Adipose tissue (tissue), 3 donors: ENCODE data around the gene NCK2. TPM values are rescaled to one million over a fixed set of nuclear protein-coding genes. Genes with fewer than 3 reads are reported as not detected.

ENCODE experiments used
- H3K27ac ChIP-seq: one replicate; pipeline ENCODE4 v1.5.1; 2013; ENCODE audit warnings: low read depth, low read length
- WGBS, 3 donors: extraction: QIAGEN DNeasy Blood & Tissue Kit; methylation state at CpG; one replicate each; pipeline ENCODE4 v1.1.7; 2013; 5-methylcytosine and 5-hydroxymethylcytosine counted together
- polyA plus RNA-seq, 3 donors: library from polyadenylated mRNA; stranded (reverse); fragments of 200-250 nt; gene quantifications; one replicate each; pipeline ENCODE4 v1.2.3, GENCODE V29; 2013
- donor health status: healthy with polysubstance abuse.
- donor health status: Bipolar disorder and iron deficiency.
- donor health status: healthy.

The NCK2 gene
- polyA plus RNA-seq, 3 donors = 26.6 to 30.8 (median 27.2) TPM

DNA sequence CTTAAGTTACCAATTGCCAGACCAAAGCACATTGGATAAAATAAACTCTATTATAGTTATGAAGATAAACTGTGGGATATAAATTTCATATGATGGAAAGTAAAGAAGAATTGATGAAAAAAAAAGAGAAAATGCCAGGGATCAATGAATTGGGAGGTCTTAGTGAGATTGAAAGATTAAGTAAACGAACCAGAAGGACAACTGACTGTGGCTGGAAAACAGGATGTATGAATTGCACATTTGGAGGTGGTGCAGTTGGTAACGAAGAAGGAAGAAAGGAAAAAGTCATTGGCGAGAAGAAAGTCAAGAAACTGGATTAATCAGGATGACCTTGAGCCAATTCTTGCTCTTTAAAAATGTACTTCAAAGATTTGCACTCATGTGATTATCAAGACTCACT, 166.7 kb downstream of the NCK2 start:
- no peak overlapping the region for H3K27ac ChIP-seq
- WGBS, 3 donors = 67 to 77% (median 69%) methylated on average over 3 of the region's 3 CpGs

GRCh38 chr2:105912081-105912480, 167.4 kb downstream of the NCK2 start:
- H3K27ac ChIP-seq = no peak overlapping the region
- 86 to 94% (median 87%) methylated on average over 2 of the region's 2 CpGs for WGBS, 3 donors

GRCh38 chr2:105915005-105915558, 170.4 kb downstream of the NCK2 start:
- no peak overlapping the region for H3K27ac ChIP-seq
- WGBS, 3 donors = 80 to 87% (median 85%) methylated on average over 2 of the region's 2 CpGs

DNA sequence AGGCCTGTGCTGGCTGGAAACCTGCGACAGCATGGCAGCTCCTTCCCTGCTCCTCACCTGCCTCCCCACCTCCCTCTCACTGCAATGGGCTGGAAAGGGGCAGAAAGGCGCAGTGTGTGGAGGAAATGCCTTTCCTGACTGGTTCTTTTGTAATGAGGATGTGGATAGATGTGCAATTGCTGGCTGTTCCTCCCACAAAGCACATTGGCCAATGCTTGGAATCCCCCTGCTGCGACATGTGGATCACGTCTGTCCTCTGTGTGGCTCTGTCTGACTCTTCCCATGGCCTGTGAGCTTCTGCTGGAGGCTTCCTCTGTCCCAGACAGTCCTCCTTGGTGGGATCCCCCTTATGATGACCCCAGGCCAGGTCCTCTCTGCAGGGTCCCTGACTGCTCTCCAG, 172.5 kb downstream of the NCK2 start:
- WGBS, 3 donors = 43 to 98% (median 47%) methylated on average over 4 of the region's 4 CpGs
- H3K27ac ChIP-seq = no peak overlapping the region

DNA sequence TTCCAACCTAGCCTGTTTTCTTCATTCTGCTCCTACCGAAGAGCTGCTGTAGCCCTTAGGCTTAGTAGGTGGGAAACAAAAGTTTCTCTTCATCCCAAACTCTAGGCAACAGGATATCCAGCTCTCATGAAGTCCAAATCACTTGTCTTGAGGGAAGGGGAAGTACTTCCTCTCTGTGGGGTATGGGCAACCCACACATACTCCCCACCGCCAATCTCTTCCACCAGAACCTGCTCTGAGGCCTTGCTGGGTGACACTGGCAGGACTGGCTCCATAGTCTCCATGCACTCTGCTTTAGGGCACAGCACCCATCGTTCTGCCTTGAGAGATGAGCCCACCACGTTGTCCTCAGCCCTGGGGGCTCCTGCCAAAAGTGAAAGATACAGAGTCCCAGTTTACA, 173.0 kb downstream of the NCK2 start:
- no peak overlapping the region for H3K27ac ChIP-seq
- 69 to 81% (median 77%) methylated on average over 4 of the region's 4 CpGs for WGBS, 3 donors

GRCh38 chr2:105919191-105919811, 174.6 kb downstream of the NCK2 start:
- no peak overlapping the region for H3K27ac ChIP-seq
- 61 to 69% (median 64%) methylated on average over 3 of the region's 3 CpGs for WGBS, 3 donors

DNA sequence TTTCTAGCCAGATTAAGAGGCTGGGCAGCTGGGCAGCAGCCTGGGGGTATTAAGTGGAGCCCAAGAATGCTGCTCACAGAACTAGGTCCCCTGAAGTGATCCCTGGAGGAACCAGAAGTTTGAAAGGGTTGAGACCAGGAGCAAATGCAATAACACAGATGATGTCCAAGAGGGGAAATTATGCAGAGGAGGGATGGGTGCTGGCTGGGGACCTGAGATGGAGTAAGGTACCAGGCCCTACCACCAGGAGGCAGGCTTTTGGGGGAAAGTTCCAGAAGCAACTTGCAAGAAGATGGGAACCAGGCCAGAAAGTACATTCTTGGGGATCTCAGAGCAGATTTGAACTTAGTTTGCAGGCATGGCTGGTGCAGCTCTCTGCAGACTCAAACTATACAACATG, 175.1 kb downstream of the NCK2 start:
- H3K27ac ChIP-seq = no peak overlapping the region

- H3K27ac ChIP-seq = no peak overlapping the region
- 82 to 89% (median 88%) methylated on average over 6 of the region's 6 CpGs for WGBS, 3 donors
Observed at GRCh38 chr2:105924271-105924670, 179.6 kb downstream of the NCK2 start.

- 91 to 96% (median 94%) methylated on average over 3 of the region's 3 CpGs for WGBS, 3 donors
- H3K27ac ChIP-seq = no peak overlapping the region
Observed at GRCh38 chr2:105924932-105925331, 180.2 kb downstream of the NCK2 start.

- H3K27ac ChIP-seq = no peak overlapping the region
- WGBS, 3 donors = 84 to 90% (median 84%) methylated on average over 6 of the region's 6 CpGs
Observed at GRCh38 chr2:105925390-105925789, 180.7 kb downstream of the NCK2 start.

GRCh38 chr2:105926960-105927678, 182.4 kb downstream of the NCK2 start:
- no peak overlapping the region for H3K27ac ChIP-seq
- 80 to 86% (median 81%) methylated on average over 3 of the region's 3 CpGs for WGBS, 3 donors

DNA sequence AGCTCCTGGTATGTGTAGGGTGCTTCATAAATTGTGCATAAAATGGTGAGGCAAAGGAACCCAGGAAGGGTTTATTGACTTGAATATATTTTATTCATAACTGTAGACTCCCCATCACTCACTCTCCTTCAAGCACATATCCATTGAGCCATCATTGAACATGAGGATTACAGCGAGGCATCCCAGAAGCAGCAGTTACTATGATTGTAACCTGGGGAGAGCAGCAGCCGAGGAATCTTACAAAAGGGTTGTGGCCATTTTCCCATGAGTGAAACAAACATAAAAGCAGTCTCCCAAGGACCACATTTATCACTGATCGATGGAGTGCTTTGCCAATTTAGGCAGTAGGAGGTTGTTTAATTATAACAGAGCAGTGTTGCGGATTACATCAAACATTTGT, 183.4 kb downstream of the NCK2 start:
- WGBS, 3 donors = 51 to 83% (median 81%) methylated on average over 4 of the region's 4 CpGs
- no peak overlapping the region for H3K27ac ChIP-seq

DNA sequence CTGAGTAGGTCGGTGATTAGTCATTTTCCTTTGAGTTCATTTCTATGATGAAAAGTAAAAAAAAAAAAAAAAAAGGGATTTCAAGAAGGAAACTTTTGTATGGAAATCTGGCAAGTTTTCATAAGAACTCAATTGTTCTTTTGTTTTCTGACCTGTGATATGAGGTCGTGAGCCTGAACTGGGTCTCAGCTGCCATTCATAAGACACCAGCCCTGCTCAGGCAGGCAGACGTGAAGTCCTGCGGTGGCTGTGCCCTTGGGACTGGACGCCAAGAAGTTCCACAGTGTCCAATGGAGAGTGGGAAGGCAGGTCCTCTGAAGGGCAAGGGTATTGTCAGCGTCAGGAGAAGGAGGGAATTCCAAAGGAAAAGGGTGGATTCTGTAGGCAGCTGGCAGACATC, 183.9 kb downstream of the NCK2 start:
- no peak overlapping the region for H3K27ac ChIP-seq
- 42 to 72% (median 68%) methylated on average over 6 of the region's 6 CpGs for WGBS, 3 donors

DNA sequence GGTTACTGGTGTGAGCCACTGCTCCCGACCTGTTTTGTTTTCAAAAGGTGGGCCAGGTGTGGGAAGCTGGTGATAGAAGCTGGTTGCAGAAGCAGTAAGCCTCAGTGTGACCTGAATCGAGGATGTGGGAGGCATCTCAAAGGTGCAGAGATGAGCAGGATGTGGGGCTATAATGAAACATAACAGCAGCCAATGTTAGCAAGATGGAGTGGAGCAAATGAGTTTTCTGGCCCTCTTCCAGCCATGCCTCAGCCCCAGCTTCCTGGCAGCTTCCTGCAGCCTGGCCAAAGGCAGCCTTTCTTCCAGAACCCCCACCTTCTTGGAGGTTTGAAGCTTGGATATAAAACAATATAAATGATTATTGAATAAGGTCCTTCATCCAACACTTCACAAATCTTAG, 184.8 kb downstream of the NCK2 start:
- 40 to 63% (median 55%) methylated on average over 2 of the region's 2 CpGs for WGBS, 3 donors
- no peak overlapping the region for H3K27ac ChIP-seq

DNA sequence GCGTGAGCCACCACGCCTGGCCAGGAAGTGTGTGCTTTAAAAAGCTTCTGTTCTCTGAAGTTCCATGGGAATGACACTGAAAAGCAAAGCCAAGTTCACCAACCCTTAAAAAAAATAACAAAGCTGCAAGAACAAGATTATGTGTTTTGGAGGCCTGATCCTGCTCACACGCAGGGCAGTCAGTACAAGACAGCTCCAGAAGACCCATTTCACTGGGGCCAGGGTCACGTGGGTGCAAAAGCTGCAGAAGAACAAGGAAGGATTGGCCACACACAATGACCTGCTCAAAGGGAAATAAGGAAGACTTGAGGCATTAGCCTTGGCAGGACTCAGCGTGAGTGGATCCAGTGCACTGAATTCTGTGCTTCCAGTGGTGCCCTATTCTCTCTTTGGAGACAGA, 187.9 kb downstream of the NCK2 start:
- 86 to 90% (median 86%) methylated on average over 5 of the region's 5 CpGs for WGBS, 3 donors
- no peak overlapping the region for H3K27ac ChIP-seq

- H3K27ac ChIP-seq = no peak overlapping the region
- 86 to 98% (median 95%) methylated on average over 4 of the region's 4 CpGs for WGBS, 3 donors
Observed at GRCh38 chr2:105933906-105934305, 189.2 kb downstream of the NCK2 start.

DNA sequence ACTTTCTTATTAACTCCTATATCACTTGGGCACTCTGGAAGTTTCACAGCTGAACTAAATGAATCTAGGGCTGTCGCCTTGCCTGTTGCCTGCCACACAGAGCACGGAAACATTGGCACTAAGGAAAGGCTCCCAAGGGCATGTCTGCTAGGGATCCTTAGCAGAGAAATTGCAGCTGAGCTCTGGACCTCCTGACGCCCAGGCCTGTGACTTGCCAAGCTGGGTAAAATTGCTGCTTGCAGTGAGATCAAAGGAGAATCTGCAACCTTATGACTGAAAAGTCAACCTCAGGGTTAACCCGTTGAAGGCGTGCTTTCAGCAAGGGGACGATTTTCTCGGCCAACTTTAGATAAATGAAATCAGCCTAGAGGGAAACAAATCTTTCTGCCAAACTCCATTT, 189.8 kb downstream of the NCK2 start:
- H3K27ac ChIP-seq = no peak overlapping the region
- WGBS, 3 donors = 10 to 48% (median 45%) methylated on average over 7 of the region's 7 CpGs

- 59 to 67% (median 64%) methylated on average over 3 of the region's 3 CpGs for WGBS, 3 donors
- H3K27ac ChIP-seq = no peak overlapping the region
Observed at GRCh38 chr2:105935063-105935462, 190.4 kb downstream of the NCK2 start.

GRCh38 chr2:105936954-105937353, 192.2 kb downstream of the NCK2 start:
- 82 to 94% (median 92%) methylated on average over 6 of the region's 6 CpGs for WGBS, 3 donors
- no peak overlapping the region for H3K27ac ChIP-seq

DNA sequence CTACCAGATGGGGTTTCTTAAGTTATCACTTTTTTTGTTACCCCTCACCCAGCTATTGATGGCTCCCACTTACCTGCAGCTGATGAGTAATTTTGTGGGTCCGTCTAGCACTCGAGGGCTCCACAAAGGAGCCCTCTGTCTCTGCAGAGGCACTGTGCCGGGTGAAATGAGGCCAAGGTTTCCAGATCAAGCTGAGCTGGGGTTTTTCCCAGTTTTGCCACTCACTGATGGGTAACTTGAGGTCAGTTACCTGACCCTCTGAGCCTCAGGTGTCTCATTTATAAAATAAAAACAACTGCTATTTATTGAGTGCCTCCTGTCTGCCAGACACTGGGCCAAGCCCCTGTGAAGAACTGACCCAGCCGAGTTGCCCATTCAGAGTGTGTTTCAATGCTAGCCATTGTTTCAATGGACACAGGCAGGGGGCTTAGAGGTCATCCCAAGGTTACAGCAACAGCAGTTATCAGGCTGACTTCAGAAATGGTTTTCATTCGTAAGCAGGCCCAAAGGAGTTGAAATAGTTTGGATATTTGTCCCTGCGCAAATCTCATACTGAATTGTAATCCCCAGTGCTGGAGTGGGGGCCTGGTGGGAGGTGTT, 192.9 kb downstream of the NCK2 start:
- H3K27ac ChIP-seq = no peak overlapping the region
- 78 to 91% (median 90%) methylated on average over 6 of the region's 6 CpGs for WGBS, 3 donors
